HG03432 (cell line): ENCODE data around the gene TMIGD2.
"Not testable (repeated sequence)": the region's sequence is repeated elsewhere in the genome, so short reads cannot be mapped to it uniquely, and the experiment has no call there.

Experiments
- ATAC-seq: cut with Tn5 transposase; IDR thresholded peaks from one replicate; pipeline ENCODE4 v1.9.1; 2021; ENCODE audit warnings: mild to moderate bottlenecking, moderate library complexity; ENCODE audit not compliant: unreplicated experiment

TMIGD2 gene

DNA sequence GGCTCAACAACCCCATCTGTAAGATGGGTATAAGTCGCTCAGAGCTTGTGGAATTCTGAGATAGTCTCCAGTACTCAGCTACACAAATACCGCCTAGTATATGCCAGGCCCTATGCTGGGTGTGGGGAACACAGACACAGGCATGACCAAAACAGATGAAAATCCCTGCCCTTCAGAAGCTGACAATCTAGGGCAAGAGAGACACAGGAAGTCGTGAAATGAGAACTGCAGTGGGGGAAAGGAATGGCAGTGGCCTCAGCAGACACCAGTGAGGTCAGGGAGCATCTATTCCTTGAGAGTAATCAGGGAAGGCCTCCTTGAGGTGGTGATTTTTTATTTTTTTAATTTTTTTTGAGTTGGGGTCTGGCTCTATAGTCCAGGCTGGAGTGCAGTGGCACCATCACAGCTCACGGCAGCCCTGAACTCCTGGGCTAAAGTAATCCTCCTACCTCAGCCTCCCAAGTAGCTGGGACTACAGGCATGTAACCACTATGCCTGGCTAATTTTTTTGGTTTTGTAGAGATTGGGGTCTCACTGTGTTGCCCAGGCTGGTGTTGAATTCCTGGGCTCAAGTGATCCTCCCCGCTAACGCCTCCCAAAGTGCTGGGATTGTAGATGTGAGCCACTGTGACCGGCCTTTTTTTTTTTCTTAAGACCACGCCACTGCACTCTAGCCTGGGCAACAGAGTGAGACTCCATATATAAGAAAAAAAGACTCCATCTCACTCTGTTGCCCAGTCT is 3.2 kb downstream of the TMIGD2 start:
- no peak for ATAC-seq

DNA sequence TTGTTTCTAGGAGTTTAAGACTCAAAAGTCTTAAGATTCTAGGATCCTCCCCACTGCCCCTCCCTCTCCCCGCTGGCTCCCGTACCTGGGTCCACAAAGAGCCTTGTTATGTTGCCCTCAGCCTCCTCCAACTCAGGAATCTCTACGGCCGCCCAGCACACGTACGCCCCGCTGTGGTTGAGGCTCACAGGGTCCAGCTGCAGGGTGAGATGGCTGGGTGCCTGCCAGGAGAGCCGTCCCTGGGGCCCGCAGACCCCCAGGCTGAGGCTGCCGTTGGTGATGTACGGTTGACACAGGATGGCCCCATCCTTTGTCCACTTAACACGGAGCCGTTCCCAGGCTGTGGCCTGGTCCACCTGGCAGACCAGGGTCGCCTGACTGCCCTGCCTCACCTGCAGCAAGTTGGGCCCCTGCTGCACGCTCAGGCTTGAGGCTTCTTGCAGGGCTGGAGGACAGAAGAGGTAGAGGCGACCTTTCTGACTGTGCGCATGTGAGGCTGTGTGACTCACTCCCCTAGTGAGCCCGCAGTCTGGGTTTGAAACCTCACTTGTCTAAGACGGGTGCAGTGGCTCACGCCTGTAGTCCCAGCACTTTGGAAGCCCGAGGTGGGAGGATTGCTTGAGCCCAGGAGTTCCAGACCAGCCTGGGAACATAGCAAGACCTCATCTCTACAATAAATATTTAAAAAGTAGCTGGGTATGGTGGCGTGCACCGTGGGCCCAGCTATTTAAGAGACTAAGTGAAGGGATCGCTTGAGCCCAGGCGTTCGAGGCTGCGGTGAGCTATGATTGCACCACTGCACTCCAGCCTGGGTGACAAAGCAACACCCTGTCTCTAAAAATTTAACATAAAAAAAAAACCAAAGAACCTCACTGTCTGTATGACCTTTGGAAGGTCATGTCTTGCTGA is 4.0 kb downstream of the TMIGD2 start:
- ATAC-seq = no peak

DNA sequence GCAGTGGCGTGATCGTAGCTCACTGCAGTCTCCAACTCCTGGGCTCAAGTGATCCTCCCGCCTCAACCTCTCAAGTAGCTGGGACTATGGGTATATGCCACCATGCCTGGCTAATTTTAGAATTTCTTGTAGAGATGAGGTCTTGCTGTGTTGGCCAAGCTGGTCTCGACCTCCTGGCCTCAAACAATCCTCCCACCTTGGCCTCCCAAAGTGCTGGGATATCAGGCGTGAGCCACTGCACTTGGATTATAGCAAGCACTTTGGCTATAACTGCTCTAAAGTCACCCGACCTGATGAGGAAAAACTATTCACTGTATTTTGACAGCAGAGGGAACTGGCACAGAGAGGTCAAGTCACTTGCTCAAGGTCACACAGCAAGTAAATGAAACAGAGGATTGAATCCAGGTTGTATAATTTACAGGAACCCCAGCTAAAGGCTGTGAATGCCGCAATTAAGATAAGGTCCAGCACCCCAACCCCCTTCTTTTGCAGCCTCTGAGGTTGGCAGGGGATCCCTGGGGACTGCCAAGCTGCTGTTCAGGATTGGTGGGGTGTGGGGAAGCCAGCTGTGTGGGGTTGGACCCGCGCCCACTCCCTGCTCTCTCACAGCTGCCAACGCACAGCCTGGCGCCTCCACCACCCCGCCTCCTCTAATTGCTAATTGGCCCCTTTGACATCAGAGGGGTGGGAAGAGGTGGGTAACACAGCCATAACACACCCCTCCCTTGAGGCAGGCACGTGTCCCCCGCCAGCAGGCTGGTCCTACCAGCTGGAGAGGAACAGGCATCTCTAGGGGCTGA is 6.0 kb downstream of the TMIGD2 start:
- no peak for ATAC-seq

DNA sequence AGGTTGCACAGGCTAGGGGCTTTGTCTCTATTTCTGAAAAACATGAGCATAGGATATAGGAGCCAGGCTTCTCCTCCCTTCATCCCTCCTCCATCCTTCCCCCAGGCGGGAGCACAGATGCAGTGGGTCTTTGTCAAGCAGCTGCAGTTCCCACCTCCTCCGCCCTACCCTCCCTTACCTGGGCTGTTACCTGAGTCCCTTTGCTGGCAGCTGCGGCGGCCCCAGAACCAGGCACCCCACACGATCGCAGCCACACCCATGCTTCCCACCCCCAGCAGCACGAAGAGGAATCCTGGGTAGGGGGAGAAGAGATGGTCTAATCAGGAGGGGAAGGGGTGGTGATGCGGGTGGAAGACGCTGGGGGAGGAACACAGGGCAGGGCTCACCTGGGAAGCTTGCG is 7.8 kb downstream of the TMIGD2 start:
- ATAC-seq = no peak

DNA sequence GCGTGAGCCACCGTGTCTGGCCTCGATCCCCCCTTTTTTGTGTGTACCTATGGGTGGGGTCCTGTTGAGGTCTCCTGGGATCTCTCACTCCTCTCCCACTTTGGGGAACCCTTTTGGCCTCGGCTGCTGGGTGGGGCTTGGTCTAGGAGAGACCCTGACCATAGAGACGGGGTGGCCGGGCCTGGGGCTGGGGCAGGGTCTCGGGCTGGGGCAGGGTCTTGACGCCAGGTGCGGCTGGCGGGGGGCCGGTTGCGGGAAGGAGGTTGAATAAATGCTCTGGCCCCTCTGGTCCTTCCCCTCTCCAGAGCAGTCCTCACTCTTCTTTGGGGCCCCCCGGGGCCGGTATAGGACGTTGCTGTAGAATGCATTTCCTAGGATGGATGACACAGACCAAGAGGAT is 9.7 kb downstream of the TMIGD2 start:
- ATAC-seq = no peak

DNA sequence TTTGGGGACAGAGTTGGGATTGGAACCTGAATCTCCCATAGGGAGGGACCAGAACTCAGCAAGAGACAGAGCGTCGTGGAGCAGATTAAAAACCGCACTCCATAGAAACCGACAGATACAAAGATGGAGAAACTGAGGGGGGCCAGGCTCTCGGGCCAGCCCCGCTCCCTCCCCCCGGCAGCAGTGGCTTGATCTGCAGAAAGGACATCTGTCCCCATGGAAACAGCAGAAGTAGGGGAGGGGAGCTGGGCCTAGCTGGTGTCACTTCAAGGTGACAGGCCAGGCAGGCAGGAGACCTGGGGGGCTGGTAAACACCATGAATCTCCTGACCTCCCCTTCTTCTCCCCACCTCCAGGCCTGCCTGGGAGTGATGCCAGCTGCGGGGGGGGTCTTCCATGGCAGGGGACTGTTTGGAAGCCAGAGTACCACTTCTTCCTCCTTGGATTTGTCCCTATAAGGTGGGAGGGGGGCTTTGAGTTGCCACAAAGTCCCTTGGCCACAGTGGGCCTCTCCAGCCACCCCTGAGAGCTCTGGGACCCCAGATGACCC is 10.9 kb downstream of the TMIGD2 start:
- ATAC-seq = no peak

DNA sequence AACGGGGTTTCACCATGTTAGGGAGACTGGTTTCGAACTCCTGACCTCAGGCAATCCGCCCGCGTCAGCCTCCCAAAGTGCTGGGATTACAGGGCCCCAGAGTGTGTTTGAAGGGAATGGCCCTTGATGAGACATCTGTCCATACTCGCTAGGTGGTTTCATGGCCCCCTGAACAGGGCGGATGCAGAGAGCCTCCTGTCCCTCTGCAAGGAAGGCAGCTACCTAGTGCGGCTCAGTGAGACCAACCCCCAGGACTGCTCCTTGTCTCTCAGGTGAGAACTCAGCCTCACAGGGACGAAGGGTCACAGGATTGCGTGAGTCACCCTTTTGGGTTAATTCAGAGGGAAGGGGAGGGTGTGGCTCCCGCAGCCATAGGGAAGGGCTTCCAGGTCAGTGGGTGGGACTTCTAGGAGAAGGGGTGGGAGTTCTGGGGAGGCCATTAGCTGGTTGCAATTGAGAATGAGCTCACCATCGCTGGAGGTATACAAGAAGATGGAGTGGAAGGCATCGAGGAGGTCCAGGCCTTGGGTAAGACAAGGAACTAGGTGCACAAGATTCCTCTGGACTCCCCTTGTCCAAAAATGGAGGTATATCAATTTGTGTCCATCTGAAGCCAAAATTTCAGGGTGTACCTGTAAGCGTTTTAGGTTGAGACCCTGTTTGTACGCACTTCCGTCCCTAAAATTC is 14.0 kb downstream of the TMIGD2 start:
- ATAC-seq = no peak

DNA sequence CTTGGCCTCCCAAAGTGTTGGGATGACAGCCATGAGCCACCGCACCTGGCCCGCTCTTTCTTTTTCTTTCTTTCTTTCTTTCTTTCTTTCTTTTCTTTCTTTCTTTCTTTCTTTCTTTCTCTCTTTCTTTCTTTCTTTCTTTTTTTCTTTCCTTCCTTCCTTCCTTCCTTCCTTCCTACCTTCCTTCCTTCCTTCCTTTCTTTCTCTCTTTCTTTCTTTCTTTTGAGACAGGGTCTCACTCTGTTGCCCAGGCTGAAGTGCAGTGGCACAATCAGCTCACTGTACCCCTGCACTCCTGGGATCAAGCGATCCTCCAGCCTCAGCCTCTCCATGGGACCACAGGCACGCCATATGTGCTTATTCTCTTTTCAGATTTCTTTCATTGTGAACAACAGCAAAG is 16.0 kb downstream of the TMIGD2 start:
- not testable (repeated sequence) for ATAC-seq

DNA sequence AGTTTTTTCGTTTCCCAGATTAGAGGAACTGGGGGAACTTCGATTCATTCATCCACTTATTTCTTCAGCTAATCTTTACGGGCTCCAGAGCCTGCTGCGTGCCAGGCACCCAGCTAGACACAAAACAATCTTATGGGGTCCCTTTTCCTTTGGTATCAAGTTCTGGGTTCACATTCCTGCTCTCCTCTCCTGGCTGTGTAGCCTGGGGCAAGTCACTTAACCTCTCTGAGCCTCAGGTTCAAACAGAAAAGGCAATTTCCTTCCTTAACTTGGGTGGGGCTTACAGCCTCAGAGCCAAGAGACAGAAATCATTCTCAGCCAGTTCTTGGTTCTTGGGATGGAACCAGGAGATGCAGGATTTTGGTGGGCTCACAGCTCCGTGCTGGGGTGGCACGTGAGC is 17.2 kb downstream of the TMIGD2 start:
- no peak for ATAC-seq

DNA sequence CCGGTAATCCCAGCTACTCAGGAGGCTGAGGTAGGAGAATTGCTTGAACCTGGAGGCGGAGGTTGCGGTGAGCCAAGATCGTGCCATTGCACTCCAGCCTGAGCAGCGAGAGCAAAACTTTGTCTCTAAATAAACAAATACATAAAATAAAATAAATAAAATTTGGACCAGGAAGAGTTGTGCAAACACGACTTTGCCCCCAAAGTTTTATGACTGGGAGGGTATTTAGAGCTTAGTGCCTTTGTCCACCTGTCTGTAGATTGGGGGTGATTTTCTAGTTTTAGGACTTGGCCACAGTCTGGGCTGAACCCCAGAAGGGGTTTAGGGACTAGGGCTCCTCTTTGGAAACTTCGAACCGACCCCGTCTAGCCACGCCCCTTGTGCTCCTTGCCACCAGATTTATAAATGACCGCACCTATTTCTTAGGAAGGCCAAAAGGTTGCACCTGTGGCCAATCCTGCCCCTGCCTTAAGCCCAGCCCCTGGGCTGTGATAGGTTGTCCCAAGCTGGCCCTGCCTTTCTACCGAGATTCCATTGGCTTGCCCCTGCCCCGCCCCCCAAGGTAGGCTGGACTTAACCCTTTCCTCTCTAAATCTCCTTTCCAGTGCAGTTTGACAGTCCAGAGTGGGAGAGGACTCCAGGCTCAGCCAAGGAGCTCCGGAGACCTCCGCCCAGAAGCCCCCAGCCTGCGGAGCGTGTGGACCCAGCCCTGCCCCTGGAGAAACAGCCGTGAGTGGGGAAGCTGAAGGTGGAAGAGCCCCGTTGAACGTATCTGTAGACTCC is 17.8 kb downstream of the TMIGD2 start:
- ATAC-seq = no peak

DNA sequence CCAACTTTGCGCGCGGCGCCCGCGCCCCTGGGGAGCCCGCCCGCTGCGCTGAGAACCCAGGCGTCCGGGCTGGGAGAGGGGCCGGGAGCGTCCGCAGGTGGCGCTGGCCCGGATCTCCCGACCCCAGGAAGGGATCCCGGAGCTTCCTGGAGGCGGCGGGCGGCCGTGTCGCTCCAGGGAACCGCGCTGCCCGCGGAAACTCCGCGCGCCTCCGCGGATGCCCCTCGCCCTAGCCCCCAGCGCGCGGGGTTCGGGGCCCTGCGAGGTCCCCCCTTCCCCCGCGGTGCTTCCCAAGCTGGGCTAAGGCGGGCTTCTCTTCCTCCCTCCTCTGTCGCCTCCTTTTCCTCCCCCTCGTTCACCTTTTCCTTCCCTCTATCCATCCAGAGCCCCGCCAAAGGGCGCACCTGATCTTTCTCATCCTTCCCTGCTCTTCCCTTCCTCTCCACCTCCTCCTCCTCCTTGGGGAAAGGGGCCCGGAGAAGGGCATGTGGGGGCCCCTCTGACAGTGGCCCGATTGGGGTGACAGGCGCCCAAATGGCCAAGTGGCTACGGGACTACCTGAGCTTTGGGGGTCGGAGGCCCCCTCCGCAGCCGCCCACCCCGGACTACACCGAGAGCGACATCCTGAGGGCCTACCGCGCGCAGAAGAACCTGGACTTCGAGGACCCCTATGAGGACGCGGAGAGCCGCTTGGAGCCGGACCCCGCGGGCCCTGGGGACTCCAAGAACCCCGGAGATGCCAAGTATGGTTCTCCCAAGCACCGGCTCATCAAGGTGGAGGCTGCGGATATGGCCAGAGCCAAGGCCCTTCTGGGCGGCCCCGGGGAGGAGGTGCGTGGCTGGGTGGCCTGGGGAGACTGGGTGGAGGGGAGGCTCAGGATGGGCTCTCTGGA is 22.4 kb downstream of the TMIGD2 start:
- no peak for ATAC-seq

DNA sequence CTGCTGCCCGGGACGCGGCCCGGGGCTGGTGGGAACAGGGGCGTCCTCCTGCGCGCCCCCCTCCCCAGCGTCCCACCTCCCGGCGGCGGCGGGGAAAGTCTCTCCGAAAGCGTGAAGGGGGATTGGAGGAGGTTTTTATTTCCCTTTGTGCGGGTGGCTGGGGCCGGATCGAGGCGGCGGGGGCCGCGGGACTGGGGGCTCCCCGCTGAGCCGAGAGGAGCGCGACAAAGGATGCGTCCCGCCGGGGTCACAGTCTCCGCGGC is 23.0 kb downstream of the TMIGD2 start:
- ATAC-seq = no peak

DNA sequence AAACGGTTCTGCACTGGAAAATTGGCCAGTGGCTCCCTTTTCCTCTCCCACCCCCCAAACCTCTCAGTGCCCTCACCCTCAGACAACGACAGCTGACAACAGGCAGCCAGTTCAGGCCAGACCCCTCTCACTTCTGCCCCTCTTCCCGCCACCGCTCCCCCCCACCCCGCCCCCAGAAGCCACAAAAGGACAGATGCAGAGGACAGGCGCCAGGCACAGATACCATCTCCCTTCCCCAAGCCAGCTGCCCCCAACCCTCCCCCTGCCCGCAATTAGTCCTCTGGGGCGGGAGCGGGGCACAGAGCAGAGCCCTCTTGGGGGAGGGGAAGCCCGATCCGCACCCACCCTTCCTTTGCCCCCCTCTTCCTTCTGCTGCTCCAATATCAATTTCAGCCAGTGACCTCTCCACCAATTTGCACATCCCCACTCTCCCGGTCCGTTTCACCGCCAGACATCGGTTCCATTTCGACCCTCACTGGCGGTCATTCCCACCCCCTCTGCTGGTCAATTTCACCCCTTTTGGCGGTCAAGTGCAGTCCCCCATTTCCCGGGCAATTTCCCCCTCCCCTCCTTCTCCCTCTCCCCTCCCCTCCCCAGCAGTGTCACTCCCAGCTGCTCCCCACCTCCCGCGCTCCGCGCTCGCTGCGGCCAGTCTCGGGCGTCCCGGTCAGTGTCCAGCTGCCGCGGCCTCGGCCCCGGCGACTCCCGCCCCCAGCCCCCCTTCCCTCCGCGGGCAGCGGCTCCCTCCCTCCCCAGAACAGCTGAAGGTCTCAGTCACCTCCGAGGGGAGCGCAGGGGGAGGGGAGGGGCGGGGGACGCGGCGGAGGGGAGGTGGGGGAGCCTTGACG is 23.5 kb downstream of the TMIGD2 start, which contains the start of gene SHD:
Gene SHD (plus strand): TSS at position 848 of the 848 bp plus-strand sequence. CDS start 798 bp downstream, outside the sequence.
- no peak for ATAC-seq

DNA sequence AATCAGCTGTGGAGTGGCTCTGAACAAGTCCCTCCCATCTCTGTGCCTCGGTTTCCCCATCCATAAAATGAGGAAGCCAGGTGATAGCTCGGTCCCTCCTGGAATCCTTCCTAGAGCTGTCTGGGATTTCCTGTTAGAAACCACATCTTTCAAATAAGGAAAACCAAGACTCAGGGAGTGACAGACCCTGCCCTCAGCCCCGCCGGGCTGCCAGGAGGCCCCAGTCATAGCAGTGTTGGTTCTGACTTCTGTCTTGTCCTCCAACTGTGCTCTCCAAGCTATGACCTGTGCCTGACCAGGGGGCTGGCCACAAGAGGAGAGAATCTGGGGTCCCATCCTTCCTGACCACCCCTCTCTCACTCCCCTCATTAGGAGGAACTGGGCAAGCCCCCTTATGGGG is 24.2 kb downstream of the TMIGD2 start:
- no peak for ATAC-seq

DNA sequence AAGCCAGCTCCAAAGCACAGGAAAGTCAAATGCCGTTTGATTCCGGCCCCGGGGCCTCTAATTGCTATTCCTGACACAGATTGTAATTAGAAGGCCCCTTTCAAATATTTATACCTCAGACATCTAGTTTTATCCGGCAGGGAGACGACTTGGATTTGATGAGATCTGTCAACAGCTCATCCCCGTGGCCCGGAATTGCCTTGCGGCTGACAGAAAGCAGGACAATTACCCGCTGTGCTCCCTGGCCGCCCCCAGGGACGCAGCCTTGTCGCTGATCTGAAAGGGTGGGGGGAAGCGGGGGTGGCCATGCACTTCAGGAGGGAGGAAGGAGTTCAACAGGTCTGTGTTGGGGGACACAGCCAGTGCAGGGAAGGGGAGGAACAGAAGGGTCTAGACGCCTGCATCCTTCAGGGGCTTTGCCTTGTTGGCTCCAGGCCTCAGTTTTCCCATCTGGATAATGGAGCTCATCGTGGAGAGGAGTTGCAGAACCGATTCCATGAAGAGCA is 24.9 kb downstream of the TMIGD2 start:
- no peak for ATAC-seq

DNA sequence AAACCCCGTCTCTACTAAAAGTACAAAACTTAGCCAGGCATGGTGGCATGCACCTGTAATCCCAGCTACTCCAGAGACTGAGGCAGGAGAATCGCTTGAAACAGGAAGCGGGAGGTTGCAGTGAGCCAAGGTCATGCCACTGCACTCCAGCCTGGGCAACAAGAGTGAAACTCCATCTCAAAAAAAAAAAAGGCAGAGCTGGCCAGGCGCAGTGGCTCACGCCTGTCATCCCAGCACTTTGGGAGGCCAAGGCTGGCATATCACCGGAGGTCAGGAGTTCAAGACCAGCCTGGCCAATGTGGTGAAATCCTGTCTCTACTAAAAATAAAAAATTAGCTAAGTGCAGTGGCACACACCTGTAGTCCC is 27.9 kb downstream of the TMIGD2 start:
- ATAC-seq = not testable (repeated sequence)

DNA sequence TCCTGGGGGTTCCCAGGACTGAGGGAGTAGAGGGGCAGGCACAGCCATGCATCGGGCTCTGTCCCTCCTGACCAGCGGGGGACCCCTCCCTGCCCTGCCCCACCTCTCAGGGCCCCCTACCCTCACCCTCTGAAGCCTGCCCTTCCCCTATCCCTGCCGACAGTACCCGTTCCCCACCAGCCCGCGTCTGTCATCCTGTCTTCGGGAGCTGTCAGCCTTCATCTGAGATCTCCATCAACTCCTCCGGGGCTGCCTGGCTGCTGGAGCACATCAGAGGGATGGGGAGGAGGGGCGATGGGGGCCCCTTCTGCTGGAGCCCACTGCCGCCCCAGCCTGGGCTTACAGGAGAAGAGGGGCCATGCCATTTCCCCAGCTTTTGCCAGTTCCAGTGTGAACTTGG is 29.3 kb downstream of the TMIGD2 start:
- ATAC-seq = no peak
